ENCODE data around the gene OPRL1. TPM values are rescaled to one million over a fixed set of nuclear protein-coding genes. Genes with fewer than 3 reads are reported as not detected.

The OPRL1 gene
- total RNA-seq = 1.9 TPM
- long read RNA-seq, partial matches to known transcripts = 2 of 2 reads
- long read RNA-seq, other reads (novel, unspliced or antisense) = 0 of 2 reads

GRCh38 chr20:64080013-64080812 is at the start of gene OPRL1:
Gene OPRL1 (plus strand): TSS chr20:64080082. CDS start chr20:64092721, 12,639 bp downstream.
- DNase-seq (no peak), ATAC-seq (peak; percentile 0)
- Histone ChIP-seq H3K4me3 (peak within 1 kb of the TSS; percentile 71), H3K27me3 (peaks cover 13% of the 10 kb centered on the region), H3K36me3 (no peaks in the 10 kb centered on the region), H3K9me3 (no peaks in the 10 kb centered on the region), H3K4me1 (peaks cover 33% of the 10 kb centered on the region), H3K27ac (peak within 1 kb of the TSS; percentile 83)
- TF ChIP-seq, protein P1, sequence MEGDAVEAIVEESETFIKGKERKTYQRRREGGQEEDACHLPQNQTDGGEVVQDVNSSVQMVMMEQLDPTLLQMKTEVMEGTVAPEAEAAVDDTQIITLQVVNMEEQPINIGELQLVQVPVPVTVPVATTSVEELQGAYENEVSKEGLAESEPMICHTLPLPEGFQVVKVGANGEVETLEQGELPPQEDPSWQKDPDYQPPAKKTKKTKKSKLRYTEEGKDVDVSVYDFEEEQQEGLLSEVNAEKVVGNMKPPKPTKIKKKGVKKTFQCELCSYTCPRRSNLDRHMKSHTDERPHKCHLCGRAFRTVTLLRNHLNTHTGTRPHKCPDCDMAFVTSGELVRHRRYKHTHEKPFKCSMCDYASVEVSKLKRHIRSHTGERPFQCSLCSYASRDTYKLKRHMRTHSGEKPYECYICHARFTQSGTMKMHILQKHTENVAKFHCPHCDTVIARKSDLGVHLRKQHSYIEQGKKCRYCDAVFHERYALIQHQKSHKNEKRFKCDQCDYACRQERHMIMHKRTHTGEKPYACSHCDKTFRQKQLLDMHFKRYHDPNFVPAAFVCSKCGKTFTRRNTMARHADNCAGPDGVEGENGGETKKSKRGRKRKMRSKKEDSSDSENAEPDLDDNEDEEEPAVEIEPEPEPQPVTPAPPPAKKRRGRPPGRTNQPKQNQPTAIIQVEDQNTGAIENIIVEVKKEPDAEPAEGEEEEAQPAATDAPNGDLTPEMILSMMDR (IDR thresholded peaks at IDR 0.05) = no peak
- intact Hi-C loops (cut with DNase I) = no loop called here

DNA sequence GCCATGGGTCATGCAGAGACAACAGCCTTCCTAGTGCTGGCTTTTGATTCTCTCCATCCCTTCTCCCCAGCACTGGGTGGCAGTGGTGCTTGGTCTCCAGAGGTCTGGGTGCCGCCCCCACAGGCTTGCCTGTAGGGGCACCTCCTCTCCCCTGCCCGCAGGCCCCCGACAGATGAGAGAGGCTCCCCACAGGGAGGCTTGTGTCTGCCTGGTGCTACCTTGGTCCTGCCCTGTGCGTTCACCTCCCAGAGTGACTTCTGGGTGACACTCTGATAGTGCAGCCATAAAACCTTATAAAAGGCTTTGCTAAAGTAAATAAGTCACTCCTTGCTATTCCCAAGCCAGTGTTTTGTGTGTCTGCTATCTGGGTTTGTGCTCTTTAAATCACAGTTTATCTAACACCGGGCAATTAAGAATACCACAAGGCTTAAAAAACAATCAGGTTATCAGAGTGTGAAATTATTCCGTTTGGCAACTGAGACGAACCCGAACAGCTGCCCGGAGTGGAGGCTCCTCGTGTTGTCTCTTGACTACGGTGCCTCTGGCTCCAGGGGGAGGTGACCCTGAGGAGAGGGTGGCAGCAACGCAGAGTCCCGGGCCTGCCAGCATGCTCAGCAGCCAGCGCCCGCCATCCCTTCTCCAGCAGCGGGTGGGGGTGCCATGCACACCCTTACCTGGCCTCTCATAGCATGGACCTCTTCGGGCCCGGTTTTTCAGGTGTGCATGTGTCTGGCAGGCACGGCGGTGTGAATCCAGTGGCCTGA is 49.3 kb upstream of the OPRL1 start:
- peaks cover 81% of the 10 kb centered on the region for H3K36me3 ChIP-seq
- ATAC-seq (no peak), DNase-seq (no peak)

GRCh38 chr20:64031822-64032314 is 48.0 kb upstream of the OPRL1 start:
- H3K9me3 ChIP-seq = no peaks in the 10 kb centered on the region
- TF ChIP-seq, protein P1 (IDR thresholded peaks at IDR 0.05) = no peak
- no peak overlapping the region for H3K4me3 ChIP-seq
- no peak overlapping the region for H3K27ac ChIP-seq
- no peaks in the 10 kb centered on the region for H3K4me1 ChIP-seq
- intact Hi-C loops (cut with DNase I) = no loop called here
- DNase-seq = no peak
- no peak for ATAC-seq
- peaks cover 68% of the 10 kb centered on the region for H3K36me3 ChIP-seq
- peaks cover 8% of the 10 kb centered on the region for H3K27me3 ChIP-seq

More for the DNA sequence above, 49.3 kb upstream of the OPRL1 start:
- TF ChIP-seq, protein P1 (IDR thresholded peaks at IDR 0.05) = no peak
- intact Hi-C loops (cut with DNase I) = no loop called here
- Histone ChIP-seq H3K9me3 (no peaks in the 10 kb centered on the region), H3K4me1 (no peaks in the 10 kb centered on the region), H3K4me3 (no peak overlapping the region), H3K27me3 (no peaks in the 10 kb centered on the region), H3K27ac (no peak overlapping the region)

GRCh38 chr20:64032706-64033624 is 46.9 kb upstream of the OPRL1 start:
- Histone ChIP-seq H3K9me3 (no peaks in the 10 kb centered on the region), H3K36me3 (peaks cover 57% of the 10 kb centered on the region), H3K4me3 (no peak overlapping the region), H3K27me3 (peaks cover 19% of the 10 kb centered on the region), H3K27ac (no peak overlapping the region), H3K4me1 (peaks cover 6% of the 10 kb centered on the region)
- TF ChIP-seq, protein P1 (IDR thresholded peaks at IDR 0.05) = no peak
- ATAC-seq (no peak), DNase-seq (no peak)
- intact Hi-C loops (cut with DNase I) = no loop called here

DNA sequence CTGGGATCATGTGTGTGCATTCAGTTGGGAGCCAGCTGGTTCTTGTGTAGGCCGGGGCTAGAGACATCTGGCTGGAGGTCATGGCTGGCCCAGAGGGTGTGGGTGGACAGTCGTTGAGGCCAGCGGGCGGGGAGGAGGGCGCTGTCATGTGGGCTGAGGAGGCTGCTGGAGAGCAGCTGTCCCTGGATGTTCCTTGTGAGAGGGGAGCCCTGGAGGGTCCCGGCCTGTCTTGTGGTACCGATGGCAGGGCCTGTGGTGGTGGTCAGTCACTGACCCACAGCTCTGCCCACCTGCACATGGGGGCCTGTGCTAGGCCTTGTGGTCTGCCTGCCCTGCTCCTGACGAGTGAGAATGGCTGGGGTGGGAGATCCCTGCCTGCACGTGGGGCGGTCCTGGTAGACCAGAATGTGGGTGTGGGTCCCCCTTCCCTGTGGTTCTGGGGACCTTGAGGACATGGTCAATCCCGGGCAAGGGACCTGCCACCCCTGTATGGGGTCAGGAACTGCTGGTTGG is 45.8 kb upstream of the OPRL1 start:
- intact Hi-C loops (cut with DNase I) = no loop called here
- H3K4me1 ChIP-seq = peaks cover 16% of the 10 kb centered on the region
- H3K9me3 ChIP-seq = no peaks in the 10 kb centered on the region
- peaks cover 21% of the 10 kb centered on the region for H3K27me3 ChIP-seq
- H3K27ac ChIP-seq = no peak overlapping the region
- TF ChIP-seq, protein P1 (IDR thresholded peaks at IDR 0.05) = no peak
- ATAC-seq (no peak), DNase-seq (no peak)
- H3K36me3 ChIP-seq = peaks cover 46% of the 10 kb centered on the region
- no peak overlapping the region for H3K4me3 ChIP-seq

Data from upper lobe of right lung (tissue), 1 donor.